GM10266 (cell line): ENCODE measurements around the gene AURKAIP1.

ENCODE experiments used
- DNase-seq: peaks from one replicate; pipeline ENCODE4 v3.0.0; 2012; ENCODE audit errors: extremely low spot score
- CTCF ChIP-seq: IDR thresholded peaks from 2 replicates; pipeline ENCODE4 v1.5.1; 2012; ENCODE audit warnings: mild to moderate bottlenecking, low read depth; ENCODE audit not compliant: control insufficient read depth, insufficient read depth; ENCODE audit errors: missing control alignments

AURKAIP1 gene

GRCh38 chr1:1325288-1326074 lies 49.5 kb downstream of the AURKAIP1 start:
- DNase-seq, result no peak
- TF ChIP-seq CTCF, result no peak

- no peak for TF ChIP-seq CTCF
Measured at GRCh38 chr1:1324524-1325287, 50.3 kb downstream of the AURKAIP1 start, which contains the start of the genes CPTP and INTS11. TSS of gene CPTP (plus strand) at chr1:1324802. CDS start at chr1:1326911, 2,109 bp downstream. TSS of gene INTS11 (minus strand) at chr1:1324660. CDS start at chr1:1324608, 52 bp downstream.

GRCh38 chr1:1324084-1324523 lies 50.9 kb downstream of the AURKAIP1 start:
- no peak for DNase-seq
- no peak for TF ChIP-seq CTCF

More at GRCh38 chr1:1324524-1325287, 50.3 kb downstream of the AURKAIP1 start, which contains the start of the genes CPTP and INTS11:
- DNase-seq, result peak; percentile 100
